Measurements from ENCODE around the gene SH3TC1.

Gene SH3TC1

GRCh38 chr4:8198906-8199593 lies at the start of gene SH3TC1:
SH3TC1 (plus strand) TSS chr4:8199290; CDS start chr4:8205195, 5,905 bp downstream.
- DNase-seq (ENCODE audit: low read depth): peak; percentile 43

- no peak for DNase-seq (ENCODE audit: low read depth)
These were observed 49.4 kb upstream of the SH3TC1 start for GRCh38 chr4:8149664-8150063.

- DNase-seq (ENCODE audit: low read depth): no peak
These were observed 48.7 kb upstream of the SH3TC1 start for GRCh38 chr4:8150152-8151090.

- no peak for DNase-seq (ENCODE audit: low read depth)
These were observed 47.9 kb upstream of the SH3TC1 start for GRCh38 chr4:8151165-8151650.

GRCh38 chr4:8152090-8152864 lies 46.8 kb upstream of the SH3TC1 start:
- no peak for DNase-seq (ENCODE audit: low read depth)

GRCh38 chr4:8152865-8153257 lies 46.2 kb upstream of the SH3TC1 start:
- no peak for DNase-seq (ENCODE audit: low read depth)

GRCh38 chr4:8153441-8153840 lies 45.6 kb upstream of the SH3TC1 start:
- no peak for DNase-seq (ENCODE audit: low read depth)

- DNase-seq (ENCODE audit: low read depth): no peak
These were observed 44.0 kb upstream of the SH3TC1 start for GRCh38 chr4:8155048-8155447.

- DNase-seq (ENCODE audit: low read depth): no peak
These were observed 43.2 kb upstream of the SH3TC1 start for GRCh38 chr4:8155660-8156421.

GRCh38 chr4:8156617-8157016 lies 42.5 kb upstream of the SH3TC1 start:
- no peak for DNase-seq (ENCODE audit: low read depth)

GRCh38 chr4:8157496-8157895 lies 41.6 kb upstream of the SH3TC1 start:
- DNase-seq (ENCODE audit: low read depth): no peak

- DNase-seq (ENCODE audit: low read depth): no peak
These were observed 41.0 kb upstream of the SH3TC1 start for GRCh38 chr4:8157944-8158709.

- DNase-seq (ENCODE audit: low read depth): peak; percentile 98
These were observed 40.2 kb upstream of the SH3TC1 start, which contains the start of gene ABLIM2 for GRCh38 chr4:8158710-8159536. ABLIM2 (minus strand) TSS chr4:8158813; CDS start chr4:8158689, 124 bp downstream.

- no peak for DNase-seq (ENCODE audit: low read depth)
These were observed 39.4 kb upstream of the SH3TC1 start for GRCh38 chr4:8159537-8160232.

- DNase-seq (ENCODE audit: low read depth): no peak
These were observed 38.9 kb upstream of the SH3TC1 start for GRCh38 chr4:8160233-8160560.

- no peak for DNase-seq (ENCODE audit: low read depth)
These were observed 38.5 kb upstream of the SH3TC1 start for GRCh38 chr4:8160572-8160971.

GRCh38 chr4:8162625-8163024 lies 36.5 kb upstream of the SH3TC1 start:
- DNase-seq (ENCODE audit: low read depth): no peak

- no peak for DNase-seq (ENCODE audit: low read depth)
These were observed 36.1 kb upstream of the SH3TC1 start for GRCh38 chr4:8163026-8163425.

Measured in stimulated activated CD8-positive, alpha-beta memory T cell treated with anti-CD3 and anti-CD28 coated beads, Interleukin-12 subunit alpha, Interleukin-12 subunit beta, amount 100 ng/mL, for 4 hours (primary cell).